GF-D8 (cell line): ENCODE measurements around the gene PSTPIP1.

Source experiments
- DNase-seq: peaks from one replicate; lab custom pipeline; 2025; lab: John Stamatoyannopoulos, UW

The PSTPIP1 gene

DNA sequence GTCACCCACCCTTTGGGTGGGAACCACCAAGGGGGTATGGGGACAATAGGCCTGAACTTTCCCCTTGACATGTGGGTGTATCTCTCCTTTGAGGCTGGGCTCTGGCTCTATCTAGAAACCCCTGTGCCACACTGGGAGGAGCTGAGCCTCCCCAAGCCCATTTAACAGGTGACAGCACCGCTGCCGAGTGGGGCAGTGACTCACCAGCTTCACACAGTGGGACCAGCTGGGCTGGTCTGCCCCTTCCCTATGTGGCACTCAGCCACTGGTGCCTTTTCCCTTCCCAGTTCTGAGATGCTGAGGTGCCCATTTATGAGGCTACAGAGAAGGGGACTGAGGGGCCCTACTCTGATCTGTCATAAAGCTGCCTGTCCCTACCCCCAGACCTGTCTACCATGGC lies 5.1 kb downstream of the PSTPIP1 start:
- no peak for DNase-seq

DNA sequence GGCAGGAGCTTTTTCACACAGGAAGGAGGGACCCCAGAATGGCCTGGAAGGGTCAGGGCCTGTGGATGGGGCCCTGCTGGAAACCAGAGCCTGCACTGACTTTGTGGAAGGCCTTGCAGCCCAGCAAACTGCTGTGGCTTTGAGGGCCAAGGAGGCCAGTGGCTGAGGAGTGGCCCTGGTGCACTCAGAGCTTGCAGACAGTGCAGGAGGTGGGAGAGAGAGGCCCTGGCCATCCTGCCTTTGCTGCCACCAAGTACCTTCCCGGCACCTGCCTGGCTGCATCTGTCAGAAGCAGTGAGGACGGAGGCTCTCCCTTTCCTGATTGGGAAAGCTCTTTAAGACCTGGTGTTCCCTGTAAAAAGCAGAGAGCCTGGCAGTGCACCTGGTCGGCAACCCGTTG lies 6.4 kb downstream of the PSTPIP1 start:
- DNase-seq, result no peak

- DNase-seq, result no peak
Observed at GRCh38 chr15:77001966-77002365, 7.0 kb downstream of the PSTPIP1 start.

- peak; percentile 29 for DNase-seq
Observed at GRCh38 chr15:77002436-77002835, 7.5 kb downstream of the PSTPIP1 start.

DNA sequence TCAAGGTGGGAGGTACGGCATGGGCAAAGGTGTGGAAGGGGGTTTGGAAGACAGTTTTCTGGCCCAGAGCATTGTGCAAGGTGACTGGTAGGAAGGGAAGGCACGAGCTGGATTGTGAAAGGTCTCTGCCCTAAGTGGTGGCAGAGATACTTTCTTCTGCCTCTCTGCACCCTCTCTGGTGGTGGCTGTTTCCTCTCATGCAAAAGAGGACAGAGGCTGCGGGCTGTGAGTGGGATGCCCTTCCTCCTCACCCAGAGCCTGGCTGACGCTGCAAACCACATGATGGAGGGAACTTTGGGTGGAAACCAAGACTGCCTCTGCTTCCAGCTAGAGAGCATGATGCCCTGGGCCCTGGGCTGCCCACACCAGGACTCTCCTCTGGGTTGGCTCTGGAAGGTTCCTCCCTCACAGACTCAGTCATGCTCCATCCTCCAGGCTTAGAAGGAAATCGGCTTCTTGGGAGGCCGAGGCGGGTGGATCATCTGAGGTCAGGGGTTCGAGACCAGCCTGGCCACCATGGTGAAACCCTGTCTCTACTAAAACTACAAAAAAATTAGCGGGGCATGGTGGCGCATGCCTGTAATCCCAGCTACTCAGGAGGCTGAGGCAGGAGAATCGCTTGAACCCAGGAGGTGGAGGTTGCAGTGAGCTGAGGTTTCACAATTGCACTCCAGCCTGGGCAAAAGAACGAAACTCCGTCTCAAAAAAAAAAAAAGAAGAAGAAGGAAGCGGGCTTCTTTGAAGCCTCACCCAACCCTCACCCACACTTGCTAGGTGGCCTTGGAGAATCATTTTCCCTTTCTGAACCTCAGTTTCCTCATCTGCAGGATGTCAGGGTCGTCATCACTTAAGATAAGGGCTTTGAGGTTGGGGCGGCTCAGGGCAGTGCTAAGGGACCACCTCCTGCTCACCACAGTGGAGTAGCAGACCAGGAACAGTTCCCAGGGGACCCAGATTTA lies 8.3 kb downstream of the PSTPIP1 start:
- DNase-seq, result peak; percentile 96

GRCh38 chr15:77004189-77004588 lies 9.3 kb downstream of the PSTPIP1 start:
- DNase-seq, result peak; percentile 97

GRCh38 chr15:77009176-77009575 lies 14.2 kb downstream of the PSTPIP1 start:
- no peak for DNase-seq

- DNase-seq, result no peak
Observed at GRCh38 chr15:77009646-77010311, 14.9 kb downstream of the PSTPIP1 start.

DNA sequence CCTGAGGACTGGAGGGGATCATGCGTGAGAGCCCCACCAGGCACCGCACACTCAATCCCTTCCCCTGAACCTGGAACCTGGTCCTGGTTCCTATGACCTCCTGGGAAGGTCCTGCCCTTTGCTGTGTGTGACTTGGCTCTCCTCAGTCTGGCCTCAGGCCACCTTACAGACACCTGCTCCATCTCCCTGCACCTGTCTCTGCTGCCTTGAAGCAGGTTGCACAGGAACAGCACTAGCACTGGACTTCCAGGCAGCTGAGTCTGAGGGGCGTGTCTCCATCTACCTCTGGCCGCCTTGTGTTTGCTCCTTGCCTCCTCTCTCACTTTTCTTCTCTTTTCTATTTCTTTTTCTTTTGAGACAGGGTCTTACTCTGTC lies 15.4 kb downstream of the PSTPIP1 start:
- DNase-seq, result no peak

- DNase-seq, result no peak
Observed at GRCh38 chr15:77010857-77011256, 15.9 kb downstream of the PSTPIP1 start.

- DNase-seq, result no peak
Observed at GRCh38 chr15:77012117-77012712, 17.3 kb downstream of the PSTPIP1 start.

DNA sequence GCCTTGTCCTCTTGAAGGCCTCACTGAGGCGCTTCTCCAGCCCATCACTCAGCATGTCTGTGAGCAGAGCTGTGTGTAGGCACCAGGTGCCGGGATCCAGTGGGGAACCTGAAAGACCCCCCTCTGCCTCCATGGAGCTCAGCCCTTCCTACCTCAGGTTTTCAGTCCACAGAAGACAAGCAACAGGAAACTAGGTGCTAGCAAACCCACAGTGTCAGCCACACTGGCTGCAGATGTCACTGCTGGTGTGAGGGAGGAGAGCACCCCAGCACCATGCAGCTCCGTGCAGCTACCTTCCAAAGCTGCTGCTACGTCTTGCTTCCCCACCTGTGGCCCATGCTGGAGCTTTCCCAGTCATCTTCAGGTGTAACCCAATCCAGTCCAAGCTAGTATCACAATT lies 17.9 kb downstream of the PSTPIP1 start:
- no peak for DNase-seq

- DNase-seq, result no peak
Observed at GRCh38 chr15:77013776-77014131, 18.8 kb downstream of the PSTPIP1 start.

DNA sequence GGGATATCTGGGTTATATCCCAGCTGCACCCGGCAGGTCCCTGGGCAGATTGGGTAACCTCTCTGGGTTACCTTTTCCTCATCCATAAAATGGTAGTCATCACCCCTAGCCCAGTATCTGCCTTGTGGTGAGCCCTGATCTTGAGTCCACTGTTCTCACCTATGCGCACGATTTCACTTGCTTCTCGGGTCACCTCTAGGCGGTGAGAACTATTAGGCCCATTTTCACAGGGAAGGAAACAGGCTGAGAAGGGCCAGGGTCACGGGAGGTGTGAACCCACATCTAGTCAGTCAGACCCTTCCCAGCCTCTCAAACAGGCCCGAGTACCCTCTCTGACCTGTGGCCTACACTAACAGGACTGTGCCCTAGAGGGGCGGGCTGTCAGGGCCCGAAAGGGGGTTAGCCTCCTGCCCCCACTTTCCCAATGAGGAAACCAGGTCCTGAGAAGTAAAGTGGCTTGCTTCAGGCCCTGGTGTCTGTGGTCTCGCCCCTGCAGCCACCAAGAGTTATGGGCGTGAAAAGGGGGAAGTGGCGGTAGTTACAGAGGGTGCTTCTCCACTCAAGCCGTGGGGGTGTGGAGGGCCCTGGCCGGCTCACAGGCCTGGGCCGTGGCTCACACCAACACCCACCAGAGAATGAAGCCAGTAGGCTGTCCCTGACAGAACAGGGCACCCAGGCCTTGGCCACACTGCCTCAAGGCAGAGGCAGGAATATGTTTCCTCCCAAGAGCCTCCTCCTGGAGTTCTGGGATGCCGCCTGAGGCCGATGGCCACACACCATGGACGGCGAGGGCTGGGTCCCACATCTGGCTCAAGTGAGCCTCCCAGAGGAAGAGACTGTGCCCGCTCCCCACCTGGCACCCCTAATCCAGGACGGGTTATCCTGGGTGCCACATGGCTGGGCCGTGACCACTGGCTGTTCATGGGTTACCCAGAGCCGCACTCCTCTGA lies 19.5 kb downstream of the PSTPIP1 start:
- peak; percentile 78 for DNase-seq

DNA sequence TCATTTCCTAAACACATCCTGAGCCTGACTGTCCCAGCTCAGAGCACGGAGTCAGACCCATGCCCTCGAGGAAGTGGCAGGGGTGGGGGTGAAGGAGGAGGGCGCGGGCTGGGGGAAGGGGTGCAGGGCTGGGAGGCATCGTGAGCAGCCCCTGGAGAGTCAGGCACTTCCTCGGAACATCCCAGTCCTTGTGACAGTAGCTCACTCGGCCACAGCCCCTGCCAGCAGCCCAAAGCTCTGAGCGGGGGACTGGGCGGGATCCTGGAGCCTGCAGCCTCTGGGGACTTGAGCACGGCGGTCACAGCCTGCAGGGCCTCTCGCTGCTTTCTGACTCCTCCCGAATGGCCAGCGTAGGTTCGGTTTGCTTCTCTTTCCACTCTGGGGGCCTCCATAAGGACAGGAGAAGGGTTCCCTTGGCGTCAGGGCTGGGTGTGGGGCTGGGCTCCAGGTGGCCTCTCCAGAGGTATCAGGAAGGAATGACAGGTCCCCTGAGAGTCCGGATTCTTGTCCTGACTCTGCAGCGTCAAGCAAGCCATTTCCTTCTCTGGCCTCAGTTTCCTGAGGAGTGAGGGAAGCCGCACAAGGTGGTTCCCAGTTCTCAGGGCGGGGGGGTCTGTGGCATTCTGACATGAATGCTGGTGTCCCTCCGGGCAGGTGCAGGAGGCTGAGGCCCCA lies 20.9 kb downstream of the PSTPIP1 start:
- DNase-seq, result no peak

- DNase-seq, result no peak
Observed at GRCh38 chr15:77016321-77016695, 21.4 kb downstream of the PSTPIP1 start.

GRCh38 chr15:77017091-77017660 lies 22.2 kb downstream of the PSTPIP1 start:
- DNase-seq, result no peak

- no peak for DNase-seq
Observed at GRCh38 chr15:77017761-77018720, 23.1 kb downstream of the PSTPIP1 start.

- no peak for DNase-seq
Observed at GRCh38 chr15:77018796-77019505, 24.0 kb downstream of the PSTPIP1 start.
